GM12878 (cell line): ENCODE measurements around the gene HSF2BP. TPM values are rescaled to one million over a fixed set of nuclear protein-coding genes. Genes with fewer than 3 reads are reported as not detected.

Experiments
- ATAC-seq: fragments of 200-7000 bp; cut with Tn5 transposase; 3 replicates; pipeline ENCODE4 v1.9.1; 2020; ENCODE audit warnings: mild to moderate bottlenecking, moderate library complexity
- BruUV-seq: library from RNA; stranded (reverse); fragments of 400-500 nt; replicated peaks from 2 replicates; lab custom pipeline; 2021; lab: Mats Ljungman, UMichigan
- CTCF ChIA-PET: fragments of 300-600 bp; sonication (Branson Sonifier 250); formaldehyde crosslinking; extraction: SDS; loops from one replicate; lab custom pipeline; 2021; ENCODE audit warnings: inconsistent platforms; lab: Yijun Ruan, JAX
- POLR2A ChIA-PET: fragments of 350-600 bp; formaldehyde crosslinking; extraction: SDS; loops from one replicate; lab custom pipeline; 2021; ENCODE audit warnings: inconsistent platforms; lab: Charles Lee
- RAD21 ChIA-PET: fragments of 300-600 bp; sonication (Branson Sonifier 250); formaldehyde crosslinking; loops from one replicate; lab custom pipeline; 2023; ENCODE audit warnings: antibody characterized with exemption; ENCODE audit not compliant: unreplicated experiment; lab: Charles Lee
- SMC1A ChIA-PET: fragments of 300-600 bp; sonication (Branson Sonifier 250); formaldehyde crosslinking; loops from one replicate; lab custom pipeline; 2023; ENCODE audit not compliant: unreplicated experiment, uncharacterized antibody; lab: Charles Lee
- DNase-seq: peaks from one replicate; pipeline ENCODE4 v3.0.0-alpha.2; 2011; ENCODE audit warnings: low read depth, low spot score
- FAIRE-seq: peaks from 3 replicates; lab custom pipeline; 2011; peaks lifted over from hg19 to GRCh38; lab: Jason Lieb, UNC
- H2AFZ ChIP-seq: 2 replicates; pipeline ENCODE4 v1.6.0; 2011; ENCODE audit warnings: low read depth, low read length, control low read depth; ENCODE audit not compliant: control insufficient read depth
- H3K27ac ChIP-seq: 2 replicates; pipeline ENCODE4 v1.5.1; 2011; ENCODE audit warnings: control low read depth; ENCODE audit not compliant: control insufficient read depth, insufficient read depth
- H3K27me3 ChIP-seq, 2 experiments: replicated peaks in 1 of 2; 2 replicates each; pipeline versions ENCODE4 v1.6.0 to v1.6.1; 2011; ENCODE audit warnings: low read length in 1 of 2; ENCODE audit not compliant: control insufficient read depth in 2 of 2, insufficient read depth in 2 of 2
- H3K36me3 ChIP-seq, 2 experiments: 2 replicates each; pipeline ENCODE4 v1.5.1; 2011; ENCODE audit warnings: low read length in 1 of 2; ENCODE audit not compliant: control insufficient read depth in 2 of 2, insufficient read depth in 2 of 2
- H3K4me1 ChIP-seq: 2 replicates; pipeline ENCODE4 v1.6.1; 2011; ENCODE audit warnings: mild to moderate bottlenecking, low read length, moderate library complexity, mixed read lengths; ENCODE audit not compliant: control insufficient read depth, insufficient read depth
- H3K4me2 ChIP-seq: 2 replicates; pipeline ENCODE4 v1.6.0; 2011; ENCODE audit warnings: control low read depth; ENCODE audit not compliant: control insufficient read depth, insufficient read depth
- H3K4me3 ChIP-seq: fragments of 200-600 bp; sonication (generic); 2 replicates; pipeline ENCODE4 v1.5.1; 2016
- H3K79me2 ChIP-seq: 2 replicates; pipeline ENCODE4 v1.6.0; 2011; ENCODE audit warnings: low read length; ENCODE audit not compliant: control insufficient read depth, insufficient read depth
- H3K9ac ChIP-seq: 2 replicates; pipeline ENCODE4 v1.8.0; 2011; ENCODE audit warnings: low read length, control low read depth, mixed read lengths; ENCODE audit not compliant: control insufficient read depth, insufficient read depth
- H3K9me3 ChIP-seq: replicated peaks from 3 replicates; pipeline ENCODE4 v1.5.1; 2011; ENCODE audit warnings: mild to moderate bottlenecking, low read length; ENCODE audit not compliant: control insufficient read depth, insufficient read depth
- H4K20me1 ChIP-seq: 2 replicates; pipeline ENCODE4 v1.6.0; 2011; ENCODE audit not compliant: control insufficient read depth, insufficient read depth
- FOS ChIP-seq: IDR thresholded peaks from 3 replicates; pipeline ENCODE4 v1.6.1; 2011; ENCODE audit warnings: borderline replicate concordance; ENCODE audit not compliant: insufficient read length; ENCODE audit errors: extremely low read depth
- IRF4 ChIP-seq: IDR thresholded peaks from 2 replicates; pipeline ENCODE4 v1.6.1; 2011; ENCODE audit warnings: low read depth, low read length
- SMAD5 ChIP-seq: IDR thresholded peaks from 2 replicates; pipeline ENCODE4 v1.6.1; 2016; ENCODE audit warnings: antibody characterized with exemption, low read depth
- ZNF592 ChIP-seq: fragments of 450-650 bp; IDR thresholded peaks from 2 replicates; pipeline ENCODE4 v1.6.1; 2017; ENCODE audit warnings: mild to moderate bottlenecking, moderate library complexity
- ZNF687 ChIP-seq: fragments of 450-650 bp; IDR thresholded peaks from 2 replicates; pipeline ENCODE4 v1.6.1; 2017; ENCODE audit warnings: mild to moderate bottlenecking, moderate library complexity
- WGBS: methylation state at CpG from one replicate; pipeline ENCODE4 v1.1.6; 2016; ENCODE audit warnings: low lambda C conversion rate; ENCODE audit not compliant: insufficient replicate concordance, insufficient coverage; ENCODE audit errors: missing lambda C conversion rate; 5-methylcytosine and 5-hydroxymethylcytosine counted together
- in situ Hi-C: fragments of 300-500 bp; cut with MboI; formaldehyde crosslinking; loops from 9 replicates; pipeline ENCODE4 v1.14.3; 2018; ENCODE audit warnings: mixed read lengths
- intact Hi-C: fragments of 100-400 bp; cut with micrococcal nuclease; formaldehyde crosslinking; loops from one replicate; pipeline ENCODE4 v1.14.2; 2022; ENCODE audit not compliant: unreplicated experiment
- polyA plus RNA-seq, 11 experiments: library from polyadenylated mRNA; depleted of rRNA in 4 of 11; unstranded in 6 of 11; stranded (reverse) in 5 of 11; fragments of >200 nt; fragmentation: Nextera tagmentation in 4 of 11; fragmentation: Illumina TruSeq in 1 of 11; extraction: Ambion mirVana in 4 of 11; extraction: Trizol in 1 of 11; gene quantifications; 1 replicate in 1 of 11; 2 replicates in 10 of 11; pipeline versions ENCODE4 v1.2.1 to v1.2.3, GENCODE V29; 2011 to 2016; ENCODE audit warnings: inconsistent platforms in 2 of 11, missing spikeins in 2 of 11, low read depth in 1 of 11
- total RNA-seq, 4 experiments: library from RNA; depleted of rRNA in 3 of 4; stranded (reverse); fragments of >200 nt in 3 of 4; fragmentation: Illumina TruSeq in 1 of 4; extraction: Trizol in 1 of 4; gene quantifications; 2 replicates each; pipeline versions ENCODE4 v1.2.1 to v1.2.3, GENCODE V29; 2013 to 2021
- TF ChIP-seq, protein P1 (sequence below): IDR thresholded peaks from 2 replicates; pipeline ENCODE4 v1.6.1; 2011; ENCODE audit warnings: borderline replicate concordance, low read depth, mild to moderate bottlenecking, moderate library complexity, mixed read lengths, low read length; ENCODE audit not compliant: insufficient read depth; ENCODE audit errors: extremely low read length

Gene HSF2BP
- total and polyA plus RNA-seq, 10 of the 15 experiments (the other 5 are each of a cell fraction or from before 2014, with no cell fraction given) = 0.07 to 0.81 (median 0.35) TPM

GRCh38 chr21:43614839-43615238 lies 44.4 kb downstream of the HSF2BP start:
- TF ChIP-seq IRF4 = no peak
- TF ChIP-seq, protein P1, sequence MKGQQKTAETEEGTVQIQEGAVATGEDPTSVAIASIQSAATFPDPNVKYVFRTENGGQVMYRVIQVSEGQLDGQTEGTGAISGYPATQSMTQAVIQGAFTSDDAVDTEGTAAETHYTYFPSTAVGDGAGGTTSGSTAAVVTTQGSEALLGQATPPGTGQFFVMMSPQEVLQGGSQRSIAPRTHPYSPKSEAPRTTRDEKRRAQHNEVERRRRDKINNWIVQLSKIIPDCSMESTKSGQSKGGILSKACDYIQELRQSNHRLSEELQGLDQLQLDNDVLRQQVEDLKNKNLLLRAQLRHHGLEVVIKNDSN = no peak
- no peak for TF ChIP-seq SMAD5
- TF ChIP-seq ZNF592 = no peak
- no peak for TF ChIP-seq ZNF687
- TF ChIP-seq FOS = no peak
- peaks cover 1% of the 10 kb centered on the region; the same call in 1 of the 3 replicates for H3K9me3 ChIP-seq
- in situ Hi-C loops (loop anchor here (5.0 kb wide), 1 partner anchor 32 kb away; no protein-coding TSS in a partner anchor), intact Hi-C loops (loop anchor here (5.0 kb wide), 1 partner anchor 112 kb away; no protein-coding TSS in a partner anchor)
- no peak overlapping the region for H3K9ac ChIP-seq
- FAIRE-seq (no peak), ATAC-seq (no peak), DNase-seq (no peak)
- RAD21 ChIA-PET = no interaction called here
- no peaks in the 10 kb centered on the region for H3K79me2 ChIP-seq
- no peak overlapping the region for H2AFZ ChIP-seq
- H3K4me3 ChIP-seq = no peak overlapping the region
- no peak overlapping the region for H3K27ac ChIP-seq
- no peaks in the 10 kb centered on the region for H3K36me3 ChIP-seq
- no peaks in the 10 kb centered on the region for H4K20me1 ChIP-seq
- CTCF ChIA-PET = no interaction called here
- WGBS = 79% methylated on average over 5 of the region's 5 CpGs
- SMC1A ChIA-PET = interaction anchor here (2.1 kb wide), 1 partner anchor 30 kb away, joined by 10 read pairs; no protein-coding TSS in a partner anchor
- no TSS peak for BruUV-seq
- H3K4me1 ChIP-seq = peaks cover 13% of the 10 kb centered on the region; the same call in 1 of the 2 replicates
- no peak overlapping the region for H3K4me2 ChIP-seq
- H3K27me3 ChIP-seq = no peaks in the 10 kb centered on the region
- POLR2A ChIA-PET = no interaction called here
